ENCODE data around the gene ADAM8.
"Not testable (repeated sequence)": the region's sequence is repeated elsewhere in the genome, so short reads cannot be mapped to it uniquely, and the experiment has no call there.

The ADAM8 gene

GRCh38 chr10:133266056-133266795 lies 10.4 kb downstream of the ADAM8 start:
- no peak for FAIRE-seq

- not testable (repeated sequence) for FAIRE-seq
Observed at GRCh38 chr10:133265052-133265451, 11.6 kb downstream of the ADAM8 start.

DNA sequence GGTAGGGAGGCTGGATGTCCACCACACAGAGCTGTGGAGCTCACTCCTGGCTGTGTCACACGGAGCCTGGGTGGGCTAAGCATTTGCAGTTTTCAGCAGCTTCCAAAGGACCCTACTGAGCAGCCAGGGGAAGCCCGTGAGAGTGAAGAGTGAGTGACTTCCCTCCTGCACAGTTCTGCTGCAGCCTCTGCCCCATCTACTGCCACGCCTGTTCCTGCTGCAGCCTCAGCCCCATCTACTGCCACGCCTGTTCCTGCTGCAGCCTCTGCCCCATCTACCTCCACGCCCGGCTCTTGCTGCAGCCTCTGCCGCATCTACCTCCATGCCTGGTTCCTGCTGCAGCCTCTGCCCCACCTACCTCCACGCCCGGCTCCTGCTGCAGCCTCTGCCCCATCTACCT lies 12.2 kb downstream of the ADAM8 start:
- no peak for FAIRE-seq

DNA sequence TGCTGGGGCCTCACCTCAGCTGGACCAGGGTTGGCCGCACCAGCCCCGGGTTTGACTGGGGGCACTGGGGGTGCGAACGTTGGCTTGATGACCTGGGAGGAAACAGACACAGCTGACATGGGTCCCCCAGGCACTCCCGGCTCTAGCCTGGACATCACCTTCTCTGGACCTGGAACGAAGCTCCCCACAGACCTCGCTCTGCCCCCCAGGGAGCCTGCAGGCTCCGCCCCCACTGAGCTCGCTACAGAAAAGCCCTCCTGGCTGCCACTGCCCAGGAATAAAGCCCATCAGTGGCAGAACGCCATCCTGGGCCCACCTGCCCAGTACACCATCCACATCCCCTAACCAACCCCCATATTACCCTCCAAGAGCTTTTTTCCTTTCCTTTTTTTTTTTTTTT lies 13.0 kb downstream of the ADAM8 start:
- no peak for FAIRE-seq

DNA sequence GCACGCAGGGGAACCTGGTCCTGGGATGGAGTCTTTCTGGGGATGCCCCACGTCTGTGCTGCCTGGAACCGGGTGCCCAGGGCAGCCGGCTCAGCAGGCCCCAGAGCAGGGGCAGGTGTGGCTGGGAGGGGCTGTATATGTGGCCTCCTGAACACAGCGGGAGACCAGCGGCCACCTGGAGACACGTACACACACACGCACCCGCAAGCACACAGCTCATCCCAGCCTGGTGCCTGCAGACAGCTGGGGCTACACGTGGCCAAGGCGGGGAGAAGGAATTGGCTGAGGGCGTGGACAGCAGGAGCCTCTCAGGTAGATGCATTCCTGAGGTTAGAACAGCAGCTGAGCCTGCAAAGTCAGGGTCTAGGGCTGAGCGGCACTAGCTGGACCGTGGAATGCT lies 14.0 kb downstream of the ADAM8 start:
- no peak for FAIRE-seq

DNA sequence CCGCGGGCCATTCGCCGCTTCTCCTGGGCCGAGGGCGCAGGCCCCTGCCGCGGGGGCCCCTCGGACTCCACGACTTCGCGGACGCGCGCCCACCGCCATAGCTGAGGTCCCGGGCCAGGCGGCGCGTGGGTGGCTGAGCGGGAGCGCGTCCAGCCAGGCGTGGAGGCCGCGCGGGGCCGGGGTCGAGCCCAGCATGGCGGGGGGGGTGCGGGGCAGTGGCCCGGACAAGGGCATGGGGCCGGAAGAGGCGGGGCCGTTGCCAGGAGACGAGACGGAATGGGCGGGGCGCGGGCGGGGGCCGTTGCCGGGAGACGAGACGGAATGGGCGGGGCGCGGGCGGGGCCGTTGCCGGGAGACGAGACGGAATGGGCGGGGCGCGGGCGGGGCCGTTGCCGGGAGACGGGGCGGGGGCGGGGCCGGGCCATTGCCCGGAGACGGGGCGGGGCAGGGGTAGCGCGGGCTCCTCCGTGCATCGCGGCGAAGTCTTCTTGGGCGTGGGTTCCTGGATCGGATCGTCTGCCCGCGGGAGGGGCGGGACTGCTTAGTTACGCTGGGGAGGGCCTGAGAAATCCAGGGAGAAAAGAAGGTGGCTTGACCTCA lies 14.8 kb downstream of the ADAM8 start:
- FAIRE-seq: no peak

DNA sequence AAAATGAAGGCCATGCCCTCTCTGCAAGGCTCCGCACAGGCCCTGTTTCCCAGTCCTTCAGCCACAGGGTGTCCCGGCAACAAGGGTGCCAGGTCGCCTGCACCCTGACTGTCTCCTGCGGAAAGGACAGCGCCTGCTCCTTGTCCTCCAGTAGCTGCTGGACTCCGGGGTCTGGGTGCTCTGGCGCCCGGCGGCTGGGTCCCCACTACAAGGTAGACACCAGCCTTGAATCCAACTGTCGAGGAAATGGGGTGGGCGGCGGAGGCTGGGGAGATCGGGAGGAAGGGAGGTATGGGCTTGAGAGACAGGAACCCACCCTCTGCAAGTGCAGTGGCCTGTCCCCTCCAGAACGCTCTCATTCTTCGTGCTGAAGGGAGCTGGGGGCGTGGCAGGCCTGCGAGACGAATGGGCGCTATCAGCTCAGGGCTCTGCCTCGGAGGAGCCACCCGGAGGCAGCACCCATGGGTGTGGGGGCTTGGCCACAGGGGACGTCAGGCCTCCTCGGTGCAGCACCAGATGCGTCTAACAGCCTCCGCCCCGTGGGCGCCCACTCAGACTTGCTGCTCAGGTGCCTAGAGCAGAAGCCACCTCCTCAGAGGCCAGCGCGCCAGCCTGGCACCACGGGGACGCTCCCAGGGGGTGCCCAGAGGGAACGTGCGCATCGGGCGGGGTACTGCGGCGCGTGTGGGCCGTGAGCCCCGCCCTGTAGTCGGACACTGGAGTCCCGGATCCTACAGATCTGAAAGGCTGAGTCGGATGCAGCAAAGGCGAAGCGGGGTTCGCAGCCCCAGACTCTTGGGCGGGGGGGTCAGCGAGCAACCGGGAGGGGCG lies 15.6 kb downstream of the ADAM8 start:
- no peak for FAIRE-seq

- FAIRE-seq: no peak
Observed at GRCh38 chr10:133259602-133259989, 17.1 kb downstream of the ADAM8 start.

DNA sequence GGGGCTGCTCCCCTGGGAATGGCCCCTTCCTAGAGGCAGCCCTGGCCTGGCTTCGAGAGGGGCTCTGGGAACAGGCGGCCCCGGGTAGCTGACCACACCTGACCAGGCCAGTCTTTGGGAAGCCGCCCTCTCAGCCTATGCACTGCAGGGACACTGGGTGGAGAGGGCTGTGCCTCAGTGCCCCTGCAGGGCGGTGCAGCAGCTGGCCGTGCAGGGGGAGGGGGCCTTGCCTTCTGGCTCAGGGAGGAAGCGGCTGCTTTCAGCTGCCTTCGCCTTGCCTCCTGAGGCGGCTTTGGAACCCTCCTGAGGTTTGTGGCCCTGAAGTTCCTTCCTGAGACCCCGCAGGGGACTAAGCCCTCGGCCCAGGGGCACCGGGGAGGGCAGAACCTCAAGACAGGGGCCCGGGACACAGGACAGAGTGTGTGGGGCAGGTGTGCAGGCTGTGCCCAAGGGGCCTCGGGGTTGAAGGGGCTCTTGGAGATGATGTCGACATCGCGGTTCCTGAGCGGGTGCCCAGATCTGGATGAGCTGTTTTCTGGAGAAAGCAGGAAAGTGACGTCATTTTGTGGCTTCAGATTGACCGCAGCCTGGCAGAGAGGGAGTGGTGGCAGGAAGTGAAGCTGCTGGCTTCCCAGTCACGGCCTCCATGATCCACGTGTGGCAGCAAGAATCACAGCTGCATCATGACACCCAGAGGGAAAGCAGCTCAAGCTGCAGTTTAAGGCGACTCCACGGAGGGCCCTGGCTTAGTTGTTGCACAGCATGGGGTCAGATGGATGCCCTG lies 17.7 kb downstream of the ADAM8 start:
- FAIRE-seq: no peak

GRCh38 chr10:133258066-133258817 lies 18.4 kb downstream of the ADAM8 start:
- no peak for FAIRE-seq

DNA sequence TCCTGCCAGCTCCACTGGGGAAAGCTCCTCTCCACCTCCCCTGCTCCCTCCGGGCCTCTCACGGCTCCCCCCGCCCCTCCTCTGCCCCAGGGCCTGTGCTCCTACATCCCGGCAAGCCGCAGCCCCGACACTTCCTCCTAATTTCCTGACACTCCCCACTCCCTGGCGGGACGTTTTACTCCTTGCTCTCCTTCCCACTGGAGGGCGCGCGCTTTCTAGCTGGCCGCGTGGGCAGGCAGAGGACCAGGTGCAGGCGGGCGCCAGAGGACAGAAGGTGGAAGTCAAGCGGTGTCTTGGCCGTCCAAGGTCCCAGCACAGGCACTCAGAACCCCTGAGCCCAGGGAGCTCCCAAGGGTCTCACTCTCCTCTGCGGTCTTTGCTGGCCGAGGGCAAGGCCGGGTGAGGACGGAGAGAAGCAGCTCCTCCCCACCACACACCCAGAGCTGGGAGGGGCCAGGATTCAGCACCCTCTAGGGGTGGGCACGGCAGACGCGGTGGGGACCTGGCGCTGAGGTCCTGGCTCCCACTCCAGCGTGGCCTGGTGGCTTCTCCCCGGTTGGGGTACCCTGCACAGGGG lies 19.1 kb downstream of the ADAM8 start:
- FAIRE-seq: no peak

- FAIRE-seq: no peak
Observed at GRCh38 chr10:133255323-133255722, 21.3 kb downstream of the ADAM8 start.

DNA sequence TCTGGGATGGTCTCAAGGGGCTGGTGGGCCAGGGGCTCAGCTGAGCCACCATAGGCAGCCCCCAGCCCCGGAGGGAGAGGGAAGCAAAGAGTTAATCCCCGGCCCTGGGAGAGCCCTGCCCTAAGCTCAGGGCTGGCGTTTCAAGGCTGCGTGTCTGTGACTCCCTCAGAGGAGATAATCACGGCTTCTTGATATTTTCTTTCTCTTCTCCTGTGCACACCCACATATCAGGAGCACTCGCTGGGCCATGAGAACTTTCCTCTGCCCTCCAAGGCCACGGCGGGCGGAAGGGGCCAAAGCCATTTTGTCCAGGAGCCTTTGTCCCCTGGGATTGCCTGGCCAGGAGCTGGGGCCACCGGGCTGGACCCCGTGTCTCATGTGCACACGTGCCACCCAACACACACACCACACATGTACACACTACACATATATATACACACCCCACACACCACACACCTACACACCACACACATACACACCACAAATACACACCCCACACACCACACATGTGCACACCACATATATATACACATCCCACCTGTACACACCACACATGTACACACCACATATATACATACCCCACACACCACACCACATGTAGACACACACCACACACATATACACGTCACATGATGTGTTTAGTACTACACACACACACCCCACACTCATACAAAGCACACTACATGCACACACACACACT lies 22.1 kb downstream of the ADAM8 start:
- FAIRE-seq: no peak

DNA sequence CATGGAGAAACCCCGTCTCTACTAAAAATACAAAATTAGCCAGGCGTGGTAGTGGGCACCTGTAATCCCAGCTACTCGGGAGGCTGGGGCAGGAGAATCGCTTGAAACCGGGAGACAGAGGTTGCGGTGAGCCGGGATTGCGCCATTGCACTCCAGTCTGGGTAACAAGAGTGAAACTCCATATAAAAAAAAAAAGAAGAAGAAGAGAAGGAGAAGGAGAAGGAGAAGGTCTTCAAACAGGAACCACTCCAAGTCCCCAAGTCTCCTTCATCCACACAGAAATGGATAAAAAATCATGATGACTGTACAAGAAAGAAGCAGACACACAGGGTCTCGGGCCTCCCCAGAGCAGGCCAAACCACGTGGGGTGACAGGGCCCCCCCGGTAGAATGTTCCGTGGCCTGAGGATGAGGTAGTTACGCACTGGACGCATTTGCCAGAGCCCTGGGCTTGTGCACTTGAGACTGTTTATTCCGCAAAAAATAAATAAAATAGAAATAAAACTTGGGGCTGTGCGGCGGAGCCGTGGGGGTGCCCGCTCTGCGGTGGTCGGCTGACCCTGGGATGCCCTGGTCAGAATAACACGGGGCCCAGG lies 23.2 kb downstream of the ADAM8 start:
- no peak for FAIRE-seq

DNA sequence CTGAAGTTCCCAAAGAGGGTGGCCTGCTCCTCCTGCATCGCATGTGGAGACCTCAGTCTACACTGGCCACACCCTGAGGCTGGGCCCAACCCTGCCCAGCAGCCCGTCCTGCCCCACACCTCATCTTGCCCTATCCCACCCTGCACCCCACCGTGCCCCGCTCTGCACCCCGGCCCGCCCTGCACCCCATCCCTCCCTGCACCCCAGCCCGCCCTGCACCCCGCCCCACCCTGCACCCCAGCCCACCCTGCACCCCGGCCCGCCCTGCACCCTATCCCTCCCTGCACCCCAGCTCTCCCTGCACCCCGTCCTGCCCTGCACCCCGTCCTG lies 24.5 kb downstream of the ADAM8 start:
- FAIRE-seq: no peak

GRCh38 chr10:133251388-133252222 lies 25.1 kb downstream of the ADAM8 start:
- no peak for FAIRE-seq

DNA sequence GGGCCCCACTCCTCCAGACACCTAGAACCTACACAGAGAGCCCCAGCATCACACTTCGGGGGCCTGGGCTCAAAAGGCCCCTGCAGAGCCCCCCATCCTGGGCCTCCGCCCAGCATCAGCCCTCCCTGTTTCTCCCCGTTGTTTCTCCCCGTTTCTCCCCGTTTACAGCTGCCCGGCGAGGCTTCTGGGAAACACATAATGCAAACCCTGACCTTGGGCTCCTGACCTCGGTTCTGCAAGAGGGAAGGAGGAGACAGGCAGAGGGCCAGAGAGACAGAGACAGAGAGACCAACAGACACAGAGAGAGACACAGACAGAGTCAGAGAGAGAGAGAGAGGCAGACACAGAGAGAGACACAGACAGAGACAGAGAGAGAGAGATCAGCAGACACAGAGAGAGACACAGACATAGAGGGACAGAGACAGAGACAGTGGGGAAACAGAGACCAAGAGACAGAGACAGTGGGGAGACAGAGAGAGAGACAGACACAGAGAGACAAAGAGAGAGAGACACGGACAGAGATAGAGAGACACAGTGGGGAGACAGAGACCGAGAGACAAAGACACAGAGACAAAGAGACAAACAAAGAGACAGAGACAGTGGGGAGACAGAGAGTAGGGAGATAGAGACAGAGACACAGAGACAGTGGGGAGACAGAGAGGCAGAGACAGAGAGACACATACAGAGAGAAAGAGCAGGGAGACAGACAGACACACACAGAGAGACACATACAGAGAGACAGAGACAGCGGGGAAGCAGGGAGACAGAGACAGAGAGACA lies 26.5 kb downstream of the ADAM8 start:
- no peak for FAIRE-seq

GRCh38 chr10:133249094-133249780 lies 27.4 kb downstream of the ADAM8 start:
- no peak for FAIRE-seq

- FAIRE-seq: no peak
Observed at GRCh38 chr10:133248334-133248715, 28.3 kb downstream of the ADAM8 start.

All from islet of Langerhans (tissue), 1 donor.